NT2/D1 (cell line): Measurements from ENCODE around the gene TCERG1L.

Source experiments
- YY1 ChIP-seq: IDR thresholded peaks from 2 replicates; pipeline ENCODE4 v1.6.1; 2011; ENCODE audit not compliant: insufficient read length, insufficient read depth
- ZNF274 ChIP-seq: IDR thresholded peaks from 2 replicates; pipeline ENCODE4 v1.6.1; 2011; ENCODE audit warnings: mild to moderate bottlenecking, low read depth, low read length

GRCh38 chr10:131221632-131222277 lies 89.8 kb downstream of the TCERG1L start:
- TF ChIP-seq YY1 (no peak), ZNF274 (no peak)
